Brain pericyte (primary cell): ENCODE data around the gene ALDH1A2.

Experiments
- DNase-seq: peaks from one replicate; pipeline ENCODE4 v3.0.0-alpha.2; 2012; ENCODE audit warnings: low read depth, low spot score

ALDH1A2 gene

GRCh38 chr15:57945616-57946015 is 119.9 kb downstream of the ALDH1A2 start:
- no peak for DNase-seq

- no peak for DNase-seq
Measured at GRCh38 chr15:57943754-57944420, 121.6 kb downstream of the ALDH1A2 start.

- DNase-seq: no peak
Measured at GRCh38 chr15:57943171-57943570, 122.3 kb downstream of the ALDH1A2 start.

- DNase-seq: no peak
Measured at GRCh38 chr15:57941816-57942215, 123.7 kb downstream of the ALDH1A2 start.

- DNase-seq: no peak
Measured at GRCh38 chr15:57932348-57932747, 133.2 kb downstream of the ALDH1A2 start.

GRCh38 chr15:57931570-57931969 is 133.9 kb downstream of the ALDH1A2 start:
- no peak for DNase-seq

GRCh38 chr15:57927091-57927631 is 138.3 kb downstream of the ALDH1A2 start:
- no peak for DNase-seq

GRCh38 chr15:57925650-57926049 is 139.9 kb downstream of the ALDH1A2 start:
- DNase-seq: no peak

- DNase-seq: no peak
Measured at GRCh38 chr15:57924598-57924997, 140.9 kb downstream of the ALDH1A2 start.

GRCh38 chr15:57923750-57924149 is 141.8 kb downstream of the ALDH1A2 start:
- DNase-seq: no peak

- DNase-seq: no peak
Measured at GRCh38 chr15:57923306-57923705, 142.2 kb downstream of the ALDH1A2 start.

- no peak for DNase-seq
Measured at GRCh38 chr15:57922776-57923175, 142.7 kb downstream of the ALDH1A2 start.

GRCh38 chr15:57921371-57921770 is 144.1 kb downstream of the ALDH1A2 start:
- DNase-seq: no peak

- DNase-seq: no peak
Measured at GRCh38 chr15:57920911-57921310, 144.6 kb downstream of the ALDH1A2 start.

- no peak for DNase-seq
Measured at GRCh38 chr15:57919754-57920153, 145.8 kb downstream of the ALDH1A2 start.

GRCh38 chr15:57917998-57918397 is 147.5 kb downstream of the ALDH1A2 start:
- DNase-seq: no peak

GRCh38 chr15:57916695-57917094 is 148.8 kb downstream of the ALDH1A2 start:
- DNase-seq: no peak

GRCh38 chr15:57915827-57916531 is 149.5 kb downstream of the ALDH1A2 start:
- no peak for DNase-seq

- no peak for DNase-seq
Measured at GRCh38 chr15:57914350-57915055, 151.0 kb downstream of the ALDH1A2 start.

GRCh38 chr15:57911247-57911646 is 154.3 kb downstream of the ALDH1A2 start:
- no peak for DNase-seq

- DNase-seq: no peak
Measured at GRCh38 chr15:57910672-57911071, 154.8 kb downstream of the ALDH1A2 start.

- DNase-seq: no peak
Measured at GRCh38 chr15:57909388-57909787, 156.1 kb downstream of the ALDH1A2 start.
